Measurements from ENCODE around the gene GUCA2B.

GUCA2B gene

GRCh38 chr1:42192106-42192505 is 38.9 kb downstream of the GUCA2B start:
- DNase-seq = no peak

DNA sequence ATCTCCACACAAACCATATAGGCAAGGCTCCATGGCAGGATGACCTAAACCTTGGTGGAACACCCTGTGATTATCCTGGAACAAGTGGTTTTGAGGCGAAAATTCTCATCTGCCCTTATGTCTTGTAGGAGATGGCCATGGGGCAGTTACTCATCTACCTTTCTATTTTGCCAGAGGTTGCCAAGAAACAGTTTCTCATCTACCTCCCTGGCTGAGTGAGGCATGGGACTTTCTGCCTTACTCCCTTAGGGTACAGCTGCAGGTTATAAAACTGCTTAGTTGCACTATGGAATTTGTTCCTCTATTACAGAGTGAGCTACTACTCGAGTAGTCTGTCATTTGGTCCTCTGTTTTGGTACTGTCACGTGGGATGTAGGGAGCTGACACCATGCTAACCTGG is 42.6 kb downstream of the GUCA2B start:
- DNase-seq = no peak

GRCh38 chr1:42198251-42198650 is 45.0 kb downstream of the GUCA2B start:
- DNase-seq = no peak

DNA sequence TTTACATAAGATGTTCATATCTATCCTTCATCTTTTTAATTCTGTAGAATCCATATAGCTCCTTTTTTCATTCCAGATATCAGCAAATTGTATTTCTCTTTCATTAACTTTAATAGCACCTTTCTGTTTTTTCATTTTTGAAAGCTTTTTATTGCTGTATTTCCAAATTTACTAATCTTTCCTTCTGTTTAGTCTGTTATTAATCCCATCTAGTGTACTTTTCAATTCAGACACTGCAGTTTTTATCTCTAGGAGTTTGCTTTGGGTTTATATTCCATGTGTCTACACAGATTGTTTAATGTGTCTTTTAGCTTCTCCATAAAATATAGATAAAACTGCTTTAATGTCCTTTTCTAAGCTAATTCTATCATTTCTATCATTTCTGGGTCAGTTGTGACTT is 48.8 kb downstream of the GUCA2B start:
- no peak for DNase-seq
